H7 (cell line): ENCODE results near the gene RAD51B. TPM values are rescaled to one million over a fixed set of nuclear protein-coding genes. Genes with fewer than 3 reads are reported as not detected.

ENCODE experiments used
- DNase-seq: peaks from one replicate; pipeline ENCODE4 v3.0.0; 2012
- H3K27me3 ChIP-seq: 2 replicates; pipeline ENCODE4 v1.6.0; 2011; ENCODE audit warnings: mild to moderate bottlenecking, low read length; ENCODE audit not compliant: control insufficient read depth, insufficient read depth
- H3K36me3 ChIP-seq: replicated peaks from 2 replicates; pipeline ENCODE4 v1.5.1; 2011; ENCODE audit warnings: low read length; ENCODE audit not compliant: control insufficient read depth, insufficient read depth
- H3K4me3 ChIP-seq: 2 replicates; pipeline ENCODE4 v1.5.1; 2011; ENCODE audit warnings: low read depth, mild to moderate bottlenecking, control low read depth, low read length, moderate library complexity; ENCODE audit not compliant: insufficient read depth
- total RNA-seq: library from RNA; depleted of rRNA; stranded (reverse); fragments of >200 nt; shearing (Covaris generic); gene quantifications from 2 replicates; pipeline ENCODE4 v1.2.3, GENCODE V29; 2014

The RAD51B gene
- total RNA-seq, 1 experiment from 2014 or later, result 9.6 TPM

DNA sequence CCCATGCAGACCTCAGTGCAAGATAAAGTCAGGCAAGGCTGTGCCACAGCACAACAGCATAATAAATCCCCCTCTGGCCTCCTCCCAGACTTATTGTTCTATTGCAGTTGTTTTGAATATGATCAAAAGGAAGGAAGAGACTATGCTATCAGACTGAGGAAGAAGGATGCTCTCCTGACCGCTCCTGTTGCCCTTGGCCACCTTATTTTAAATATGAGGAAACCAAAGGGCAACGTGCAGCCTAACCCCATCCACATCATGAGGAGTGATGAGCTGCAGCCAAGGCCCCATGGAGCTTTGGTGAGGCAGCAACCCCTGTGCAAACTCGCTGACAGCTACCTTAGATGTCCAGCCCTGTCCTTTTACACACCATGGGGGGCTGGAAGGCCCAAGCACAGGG lies 681.6 kb downstream of the RAD51B start:
- Histone ChIP-seq H3K4me3 (no peak overlapping the region), H3K27me3 (no peaks in the 10 kb centered on the region), H3K36me3 (no peaks in the 10 kb centered on the region)
- DNase-seq, result no peak

DNA sequence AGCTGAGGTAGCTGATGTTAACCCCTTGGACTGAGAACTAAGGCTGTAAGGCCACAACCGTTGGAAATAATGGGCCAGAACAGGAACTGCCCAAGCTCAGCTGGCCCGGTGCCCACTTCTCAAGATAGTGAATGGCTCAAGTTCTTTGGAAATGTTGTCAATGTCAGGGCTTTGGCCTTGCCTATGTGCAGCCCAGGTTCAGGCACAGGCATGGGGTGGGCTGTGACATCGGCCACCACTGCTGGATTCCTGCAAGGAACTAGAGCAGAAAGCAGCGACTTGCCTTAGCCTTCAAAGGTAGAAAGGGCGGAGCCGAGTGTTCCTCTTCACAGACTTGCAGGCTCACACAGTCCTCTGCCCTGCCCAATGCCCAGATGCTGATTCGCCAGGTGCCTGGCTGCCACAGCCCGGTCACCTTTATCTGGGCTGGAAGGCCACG lies 682.1 kb downstream of the RAD51B start:
- DNase-seq, result no peak
- Histone ChIP-seq H3K4me3 (no peak overlapping the region), H3K27me3 (no peaks in the 10 kb centered on the region), H3K36me3 (no peaks in the 10 kb centered on the region)

DNA sequence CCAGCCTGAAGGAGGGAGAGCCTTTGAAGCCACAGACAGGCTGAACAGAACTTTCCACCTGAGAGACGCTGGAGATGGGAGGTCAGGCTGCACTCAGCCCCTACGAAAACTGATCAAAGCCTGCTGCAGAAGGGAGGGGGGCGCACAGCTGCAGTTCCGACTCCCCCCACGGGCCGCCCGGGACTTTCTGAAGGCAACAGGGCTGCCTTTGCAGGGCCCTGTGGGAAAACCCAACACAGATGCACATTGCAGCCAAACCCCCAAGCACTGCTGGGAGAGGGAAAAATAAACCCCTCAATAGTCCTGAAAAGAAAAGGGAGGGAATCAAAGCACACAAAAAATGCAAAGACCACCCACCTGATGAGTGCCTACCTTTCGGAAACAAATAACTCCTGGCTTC lies 682.7 kb downstream of the RAD51B start:
- H3K4me3 ChIP-seq, result no peak overlapping the region
- no peaks in the 10 kb centered on the region for H3K27me3 ChIP-seq
- no peak for DNase-seq
- no peaks in the 10 kb centered on the region for H3K36me3 ChIP-seq

DNA sequence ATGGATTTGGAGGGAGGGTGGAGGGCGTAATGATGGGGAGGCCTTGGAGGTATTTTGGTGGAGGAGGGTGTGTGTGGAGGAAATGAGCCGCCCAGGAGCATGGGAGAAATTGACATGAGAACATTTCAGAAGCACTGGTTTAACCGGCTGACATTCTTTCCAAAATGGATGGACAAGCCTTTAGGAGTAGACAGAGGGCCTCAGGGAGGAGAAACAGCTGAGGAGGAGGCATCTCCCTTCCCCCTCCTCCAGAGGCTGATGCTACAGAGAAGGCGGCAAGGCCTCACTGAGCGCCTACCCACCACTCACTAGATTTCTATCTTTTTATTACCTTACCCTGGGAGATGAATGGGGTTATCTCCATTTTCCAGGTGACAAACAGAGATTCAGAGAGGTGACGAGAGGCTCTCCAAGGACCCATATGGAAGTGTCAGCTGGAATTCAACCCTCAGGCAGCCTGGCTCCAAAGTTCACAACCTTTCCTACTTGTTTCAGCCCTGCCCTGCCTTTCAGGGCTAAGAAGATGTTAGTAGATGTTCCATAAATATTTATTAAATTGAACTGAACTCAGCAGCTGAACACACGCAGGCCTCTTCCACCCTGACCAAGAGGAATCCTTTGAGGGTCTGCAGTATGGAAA lies 683.7 kb downstream of the RAD51B start:
- no peaks in the 10 kb centered on the region for H3K36me3 ChIP-seq
- H3K27me3 ChIP-seq, result no peaks in the 10 kb centered on the region
- DNase-seq, result no peak
- no peak overlapping the region for H3K4me3 ChIP-seq

DNA sequence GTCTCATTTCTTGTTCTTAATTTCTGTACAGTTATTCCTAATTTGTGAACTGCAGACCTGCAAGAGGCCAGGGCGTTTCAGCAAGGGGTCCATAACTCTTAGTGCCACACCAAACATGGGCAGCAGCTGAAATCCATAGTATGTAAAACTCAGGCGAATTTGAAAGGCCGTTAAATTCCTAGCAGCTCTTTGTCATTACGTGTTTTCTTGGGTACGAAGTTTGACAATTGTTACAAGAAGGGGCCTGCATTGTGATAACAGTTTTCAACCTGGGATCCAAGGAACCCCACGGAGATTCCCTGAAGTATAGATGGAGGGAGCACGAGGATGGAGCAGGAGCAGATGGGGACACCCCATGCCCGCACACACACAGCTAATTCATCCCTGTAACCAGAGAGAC lies 685.3 kb downstream of the RAD51B start:
- H3K27me3 ChIP-seq, result no peaks in the 10 kb centered on the region
- H3K36me3 ChIP-seq, result no peaks in the 10 kb centered on the region
- no peak for DNase-seq
- no peak overlapping the region for H3K4me3 ChIP-seq

DNA sequence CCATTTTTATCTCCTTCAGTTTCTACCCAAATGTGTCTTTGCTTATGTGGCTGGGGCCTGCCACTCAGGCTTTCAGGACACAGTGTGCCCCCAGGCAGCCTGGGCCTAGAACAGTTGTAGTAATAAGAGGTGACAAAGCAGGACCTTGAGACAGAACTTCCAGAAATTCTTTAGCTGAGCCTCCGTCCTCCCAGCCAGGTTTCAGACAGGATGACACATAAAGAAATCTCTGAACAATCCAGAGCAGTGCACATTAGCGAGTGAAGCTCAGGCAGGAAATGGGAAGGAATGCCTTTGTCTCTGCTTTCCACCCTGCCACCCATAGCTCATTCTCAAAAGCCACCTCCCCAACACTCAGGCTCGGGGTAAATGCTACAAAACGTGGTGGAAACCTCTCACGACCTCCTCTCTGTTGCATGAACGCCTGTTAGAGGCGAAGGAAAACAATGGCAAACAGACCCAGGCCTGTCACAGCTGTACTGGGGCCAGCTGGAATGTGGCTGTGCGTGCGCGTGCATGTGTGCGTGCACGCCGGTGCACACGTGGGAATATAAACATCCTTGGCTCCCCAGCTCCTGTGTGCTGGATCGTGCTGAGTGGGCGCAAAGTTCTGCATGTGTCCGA lies 686.6 kb downstream of the RAD51B start:
- Histone ChIP-seq H3K36me3 (no peaks in the 10 kb centered on the region), H3K27me3 (no peaks in the 10 kb centered on the region), H3K4me3 (no peak overlapping the region)
- DNase-seq, result no peak

DNA sequence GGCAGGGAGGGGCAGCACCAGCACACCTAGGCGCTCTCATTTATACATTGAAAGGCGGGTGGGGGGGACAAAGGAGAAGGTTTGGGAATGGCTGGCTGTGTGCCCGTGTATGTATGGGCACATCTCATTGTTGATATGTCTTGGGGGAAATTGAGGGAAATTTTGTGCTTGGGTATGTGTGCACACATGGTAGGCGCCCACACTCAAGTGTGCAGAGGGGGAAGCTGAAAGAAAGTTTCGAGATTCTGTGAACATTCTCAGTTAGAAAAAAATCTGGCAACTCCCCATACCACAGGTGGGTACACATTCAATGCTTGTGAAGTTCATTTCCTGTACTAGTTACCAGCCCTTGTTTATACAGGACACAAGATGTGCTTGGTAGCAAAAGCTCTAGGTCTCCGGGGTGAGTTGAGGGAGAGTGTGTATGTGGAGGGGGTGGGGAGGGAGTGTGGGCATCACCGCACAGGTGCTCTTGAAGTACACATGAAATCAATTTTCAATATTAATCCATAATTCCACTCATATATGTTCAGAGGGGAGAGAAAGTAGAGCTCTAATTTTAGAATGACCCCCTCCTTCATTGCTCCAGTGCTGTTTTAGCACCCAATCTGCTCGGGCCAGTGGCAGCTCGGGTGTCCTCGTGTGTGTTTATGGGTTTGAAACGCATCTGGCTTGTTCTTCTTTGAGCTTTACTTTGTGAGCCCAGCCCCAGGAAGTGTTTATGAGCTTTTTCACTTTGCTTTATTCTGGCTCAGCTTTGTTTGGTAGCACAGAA lies 687.3 kb downstream of the RAD51B start:
- no peak for DNase-seq
- H3K27me3 ChIP-seq, result no peaks in the 10 kb centered on the region
- H3K4me3 ChIP-seq, result no peak overlapping the region
- no peaks in the 10 kb centered on the region for H3K36me3 ChIP-seq

DNA sequence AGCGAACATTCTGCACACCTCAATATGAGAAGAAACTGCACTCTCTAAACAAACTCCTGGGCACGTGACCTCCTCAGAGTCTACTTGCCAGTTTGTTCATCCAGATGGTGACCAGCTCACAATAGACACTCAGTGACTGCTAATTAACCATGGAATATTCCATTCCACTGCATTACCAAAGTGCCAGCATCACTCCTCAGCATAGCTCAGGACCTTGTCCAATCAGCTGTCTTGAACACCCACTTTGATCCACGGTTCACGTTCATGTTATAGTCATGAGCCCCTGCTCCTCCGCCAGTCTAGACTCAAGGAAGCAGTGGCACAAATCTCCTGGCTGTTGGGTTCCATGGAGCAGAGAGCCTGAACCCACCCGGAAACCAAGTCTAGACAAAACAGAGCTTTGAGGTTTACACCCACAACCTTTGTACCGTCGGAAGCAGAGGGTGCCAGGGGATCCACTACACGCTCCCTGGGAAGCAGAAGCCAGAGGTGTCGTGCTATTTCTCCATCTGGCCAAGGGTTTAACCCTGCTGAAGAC lies 688.0 kb downstream of the RAD51B start:
- H3K4me3 ChIP-seq, result no peak overlapping the region
- DNase-seq, result no peak
- no peaks in the 10 kb centered on the region for H3K36me3 ChIP-seq
- no peaks in the 10 kb centered on the region for H3K27me3 ChIP-seq

DNA sequence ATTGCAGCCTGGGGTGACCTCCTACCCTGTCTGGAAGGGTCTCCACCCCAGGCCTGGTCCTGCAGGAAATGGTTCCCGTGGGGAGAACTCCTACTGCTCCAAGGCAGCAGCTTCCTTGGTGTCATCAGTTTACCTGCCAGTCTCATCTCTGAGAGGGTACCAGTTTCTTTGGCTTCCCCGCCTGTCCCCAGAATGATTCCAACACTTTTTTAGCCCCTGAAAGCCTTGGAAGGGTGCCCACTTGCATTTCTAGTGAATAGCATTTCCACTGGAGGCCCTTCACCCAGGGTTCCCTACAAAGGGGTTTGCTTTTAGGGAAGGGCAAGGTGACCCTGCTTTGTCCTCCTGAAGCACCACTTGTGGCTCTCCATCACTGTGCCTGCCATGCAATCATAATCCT lies 689.0 kb downstream of the RAD51B start:
- H3K36me3 ChIP-seq, result no peaks in the 10 kb centered on the region
- H3K27me3 ChIP-seq, result no peaks in the 10 kb centered on the region
- DNase-seq, result no peak
- no peak overlapping the region for H3K4me3 ChIP-seq

DNA sequence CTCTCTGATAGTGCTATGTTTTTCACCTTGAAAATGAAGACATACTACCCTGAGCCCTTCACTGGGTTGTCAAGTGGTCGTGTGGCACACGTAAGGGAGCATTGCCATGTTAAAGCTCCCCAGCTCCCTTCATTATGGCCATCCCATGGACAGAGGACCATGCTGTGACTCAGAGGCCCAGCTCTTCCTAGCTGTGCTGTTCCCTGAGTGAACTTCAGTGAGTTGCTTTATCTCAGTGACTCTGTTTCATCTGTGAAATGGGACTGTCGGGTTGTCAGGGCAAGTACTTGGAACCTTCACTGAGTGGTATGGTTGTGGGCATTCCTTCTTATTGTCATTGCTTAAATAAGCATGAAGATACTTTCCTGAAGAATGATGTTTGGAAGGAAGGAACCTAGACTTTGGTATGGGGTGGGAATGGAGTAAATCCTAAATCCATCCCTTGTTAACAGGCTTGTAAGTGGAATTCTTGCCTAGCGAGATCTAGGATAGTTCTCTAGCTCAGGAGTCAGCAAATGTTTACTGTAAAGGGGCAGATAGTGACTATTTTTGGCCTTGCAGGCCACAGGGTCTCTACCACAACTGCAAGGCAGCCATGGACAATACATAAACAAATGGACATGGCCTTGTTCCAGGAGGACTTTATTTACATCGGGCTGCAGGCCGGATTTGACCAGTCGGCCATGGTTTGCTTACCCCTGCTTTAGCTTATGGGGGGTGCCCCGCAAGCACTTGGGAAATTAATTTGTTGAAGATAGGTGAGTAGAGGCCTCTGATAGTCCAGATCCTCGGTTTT lies 689.8 kb downstream of the RAD51B start:
- no peak overlapping the region for H3K4me3 ChIP-seq
- no peak for DNase-seq
- H3K36me3 ChIP-seq, result no peaks in the 10 kb centered on the region

DNA sequence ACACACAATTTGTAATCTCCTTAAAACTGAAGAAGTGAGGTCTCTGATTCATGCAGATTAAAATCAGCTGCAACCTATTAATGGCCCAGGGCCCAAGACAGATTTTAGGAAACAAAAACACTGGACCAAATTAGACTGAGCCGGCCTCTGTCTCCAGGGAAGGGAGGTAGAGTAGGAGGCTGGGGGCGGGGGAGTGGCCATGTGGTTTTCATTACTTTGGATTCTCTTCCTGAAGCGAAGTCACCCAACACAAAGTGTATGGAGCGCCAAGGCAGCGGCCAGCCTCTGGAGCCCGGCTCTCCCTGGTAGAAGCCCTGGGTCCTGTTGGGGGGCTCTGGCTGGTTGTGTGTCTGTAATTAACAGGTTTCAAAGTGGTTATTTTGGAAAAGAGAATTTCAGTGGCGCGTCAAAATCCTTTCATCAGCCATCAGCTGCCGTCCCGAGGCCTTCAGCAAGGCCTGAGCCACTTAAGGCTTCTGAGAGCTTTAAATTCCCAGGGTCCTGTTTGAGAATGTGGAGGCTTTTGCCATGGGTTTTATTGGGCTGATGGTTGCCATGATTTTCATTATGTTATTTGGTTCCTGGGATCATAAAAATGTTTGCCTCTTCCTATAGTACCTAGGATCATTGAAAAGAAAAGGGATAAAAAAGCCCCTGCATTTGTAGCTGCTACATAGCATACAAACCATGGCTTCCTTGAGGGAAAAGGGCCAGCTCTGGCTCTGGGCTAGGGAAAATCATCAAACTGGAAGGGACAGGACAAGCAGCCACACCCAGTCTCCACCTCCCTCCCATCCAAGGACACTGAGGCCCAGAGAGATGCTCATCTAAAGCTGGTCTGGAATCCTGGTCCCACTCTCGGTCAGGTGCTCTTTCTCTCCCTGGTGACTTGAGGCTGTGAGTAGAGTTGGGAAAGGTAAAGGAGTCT lies 690.9 kb downstream of the RAD51B start:
- H3K27me3 ChIP-seq, result no peaks in the 10 kb centered on the region
- H3K4me3 ChIP-seq, result no peak overlapping the region
- DNase-seq, result no peak

More for the DNA sequence above, 689.8 kb downstream of the RAD51B start:
- H3K27me3 ChIP-seq, result no peaks in the 10 kb centered on the region

DNA sequence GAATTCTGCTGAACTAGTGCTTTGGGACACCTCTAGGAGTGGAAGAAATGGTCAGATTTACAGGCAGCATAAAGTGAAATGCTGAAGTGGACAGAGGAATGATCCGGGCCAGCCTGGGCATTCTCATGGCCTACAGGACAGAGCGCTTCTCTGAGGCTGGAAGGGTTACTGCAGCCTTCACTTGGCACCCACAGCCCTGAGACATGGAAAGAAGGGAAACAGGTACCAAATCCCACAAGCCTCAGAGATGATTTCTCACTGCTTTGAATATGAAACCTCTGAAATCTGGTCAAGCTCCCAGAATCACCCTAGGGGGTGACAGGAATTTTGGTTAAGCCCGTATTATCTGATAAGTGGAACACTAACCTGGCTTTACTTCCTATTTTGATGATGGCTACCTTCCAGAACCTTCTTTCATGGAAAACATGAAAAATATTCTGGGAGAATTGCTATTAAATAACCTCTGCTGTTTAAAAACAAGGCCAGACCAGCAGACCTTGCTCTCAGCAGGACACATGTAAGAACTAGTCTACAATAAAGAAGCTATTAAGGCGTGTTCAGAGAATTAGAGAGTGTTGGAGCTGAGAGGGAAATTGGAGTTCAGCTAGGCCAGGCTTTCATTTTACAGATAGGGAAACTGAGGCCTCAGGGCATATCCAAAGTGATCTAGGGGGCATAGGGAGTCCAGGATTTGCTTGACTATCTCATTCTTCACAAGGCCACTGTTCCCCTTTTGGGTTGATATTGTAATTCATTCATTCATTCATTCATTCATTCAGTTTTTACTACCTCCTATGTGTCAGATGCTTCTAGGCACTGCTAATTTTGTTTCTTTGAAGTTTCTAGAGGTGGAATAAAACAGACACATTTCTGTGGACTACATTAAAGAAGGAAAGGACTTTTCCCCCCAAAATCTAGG lies 691.8 kb downstream of the RAD51B start:
- no peak overlapping the region for H3K4me3 ChIP-seq
- no peak for DNase-seq

More for the DNA sequence above, 690.9 kb downstream of the RAD51B start:
- H3K36me3 ChIP-seq, result no peaks in the 10 kb centered on the region

DNA sequence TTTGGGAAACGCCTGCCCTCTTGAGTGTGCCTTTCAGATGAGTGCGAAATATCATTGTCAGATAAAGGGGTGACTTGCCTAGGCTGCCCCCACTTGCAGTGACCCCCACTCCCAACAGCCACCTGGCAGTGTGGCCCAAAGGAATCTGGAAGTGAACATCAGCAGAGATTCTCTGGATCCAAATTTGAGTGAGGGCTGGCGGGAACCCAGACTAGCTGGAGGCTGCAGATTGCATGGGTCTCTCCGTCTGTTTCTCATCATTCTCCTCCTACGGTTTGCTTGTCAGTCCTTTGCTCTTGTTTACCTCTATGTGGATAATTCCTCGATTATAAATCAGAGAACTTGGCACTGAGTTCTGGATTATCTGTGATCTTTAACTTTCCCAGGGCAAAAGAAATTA lies 692.5 kb downstream of the RAD51B start:
- DNase-seq, result no peak
- Histone ChIP-seq H3K27me3 (no peaks in the 10 kb centered on the region), H3K4me3 (no peak overlapping the region), H3K36me3 (no peaks in the 10 kb centered on the region)

More for the DNA sequence above, 691.8 kb downstream of the RAD51B start:
- H3K36me3 ChIP-seq, result no peaks in the 10 kb centered on the region
- H3K27me3 ChIP-seq, result no peaks in the 10 kb centered on the region
